Endothelial cell of umbilical vein (primary cell): ENCODE results near the gene MED13. TPM values are rescaled to one million over a fixed set of nuclear protein-coding genes. Genes with fewer than 3 reads are reported as not detected.

Experiments
- BruUV-seq: library from RNA; stranded (reverse); fragments of 400-500 nt; replicated peaks from 2 replicates; lab custom pipeline; 2021; lab: Mats Ljungman, UMichigan
- CTCF ChIA-PET: fragments of 300-600, 350-600 bp; sonication (Branson Sonifier 250); formaldehyde crosslinking; loops from one replicate; lab custom pipeline; 2021; ENCODE audit warnings: antibody characterized with exemption, inconsistent platforms; lab: Charles Lee
- POLR2A ChIA-PET: fragments of 300-600, 350-600 bp; sonication (Branson Sonifier 250); formaldehyde crosslinking; loops from one replicate; lab custom pipeline; 2021; ENCODE audit warnings: antibody characterized with exemption, inconsistent platforms; lab: Charles Lee
- DNase-seq: peaks from one replicate; pipeline ENCODE4 v3.0.0-alpha.2; 2011; ENCODE audit warnings: low read depth, low spot score
- FAIRE-seq: peaks from 2 replicates; lab custom pipeline; 2011; peaks lifted over from hg19 to GRCh38; lab: Jason Lieb, UNC
- H2AFZ ChIP-seq: 2 replicates; pipeline ENCODE4 v1.6.0; 2012; ENCODE audit warnings: low read depth, low read length, control low read depth, inconsistent platforms
- H3K27ac ChIP-seq: 2 replicates; pipeline ENCODE4 v1.5.1; 2011; ENCODE audit warnings: low read depth, mild to moderate bottlenecking, control low read depth, low read length, moderate library complexity; ENCODE audit not compliant: insufficient read depth
- H3K27me3 ChIP-seq, 2 experiments: 2 replicates each; pipeline versions ENCODE4 v1.6.0 to v1.6.1; 2011; ENCODE audit warnings: low read length in 2 of 2, mixed read lengths in 1 of 2; ENCODE audit not compliant: control insufficient read depth in 2 of 2, insufficient read depth in 2 of 2
- H3K36me3 ChIP-seq, 2 experiments: 2 replicates in 1 of 2; 3 replicates in 1 of 2; pipeline ENCODE4 v1.5.1; 2011; ENCODE audit warnings: low read length in 2 of 2, mild to moderate bottlenecking in 1 of 2, moderate library complexity in 1 of 2; ENCODE audit not compliant: control insufficient read depth in 2 of 2, insufficient read depth in 2 of 2; ENCODE audit errors: extremely low read depth in 1 of 2
- H3K4me1 ChIP-seq: 3 replicates; pipeline ENCODE4 v1.5.1; 2011; ENCODE audit warnings: mild to moderate bottlenecking, low read length; ENCODE audit not compliant: control insufficient read depth, insufficient read depth; ENCODE audit errors: extremely low read depth
- H3K4me2 ChIP-seq: 2 replicates; pipeline ENCODE4 v1.6.1; 2011; ENCODE audit warnings: low read length, control low read depth, mixed read lengths; ENCODE audit not compliant: insufficient read depth
- H3K4me3 ChIP-seq, 3 experiments: fragments of 200-600 bp in 1 of 3; sonication (generic), shearing (Covaris generic) in 1 of 3; replicated peaks in 1 of 3; 2 replicates each; pipeline ENCODE4 v1.5.1; 2011 to 2016; ENCODE audit warnings: control low read depth in 3 of 3, low read length in 3 of 3, mild to moderate bottlenecking in 2 of 3, inconsistent platforms in 1 of 3, low read depth in 1 of 3, moderate library complexity in 1 of 3; ENCODE audit not compliant: insufficient read depth in 1 of 3
- H3K79me2 ChIP-seq: 2 replicates; pipeline ENCODE4 v1.6.0; 2012; ENCODE audit warnings: low read length, inconsistent platforms; ENCODE audit not compliant: control insufficient read depth, insufficient read depth
- H3K9ac ChIP-seq: replicated peaks from 2 replicates; pipeline ENCODE3; 2011; ENCODE audit warnings: low read length, control low read depth; ENCODE audit not compliant: insufficient read depth; ENCODE audit errors: extremely low read depth
- H3K9me1 ChIP-seq: replicated peaks from 3 replicates; pipeline ENCODE4 v1.6.0; 2011; ENCODE audit warnings: mild to moderate bottlenecking, low read length; ENCODE audit not compliant: control insufficient read depth, insufficient read depth; ENCODE audit errors: extremely low read depth
- H3K9me3 ChIP-seq: replicated peaks from 2 replicates; pipeline ENCODE4 v1.5.1; 2012; ENCODE audit warnings: low read length, inconsistent platforms; ENCODE audit not compliant: control insufficient read depth, insufficient read depth
- H4K20me1 ChIP-seq: replicated peaks from 2 replicates; pipeline ENCODE3; 2011; ENCODE audit warnings: mild to moderate bottlenecking, low read length; ENCODE audit not compliant: control insufficient read depth, insufficient read depth; ENCODE audit errors: extremely low read depth
- EZH2 ChIP-seq: IDR thresholded peaks from 2 replicates; pipeline ENCODE4 v1.6.1; 2012; ENCODE audit warnings: borderline replicate concordance, low read depth, mild to moderate bottlenecking, moderate library complexity, low read length, inconsistent platforms; ENCODE audit not compliant: severe bottlenecking
- FOS ChIP-seq: IDR thresholded peaks from 2 replicates; pipeline ENCODE4 v1.6.1; 2011; ENCODE audit warnings: mild to moderate bottlenecking, low read length, moderate library complexity, borderline replicate concordance; ENCODE audit not compliant: insufficient read depth
- GATA2 ChIP-seq: IDR thresholded peaks from 2 replicates; pipeline ENCODE4 v1.7.0; 2011; ENCODE audit warnings: low read depth, mild to moderate bottlenecking, moderate library complexity, mixed read lengths, low read length; ENCODE audit not compliant: insufficient read length, insufficient read depth
- JUN ChIP-seq: IDR thresholded peaks from 2 replicates; pipeline ENCODE4 v1.6.1; 2011; ENCODE audit warnings: borderline replicate concordance, low read depth; ENCODE audit not compliant: insufficient read length, insufficient read depth
- MYC ChIP-seq: IDR thresholded peaks from one replicate; pipeline ENCODE4 v1.6.1; 2011; ENCODE audit warnings: mild to moderate bottlenecking, low read depth, low read length
- POLR2A ChIP-seq: IDR thresholded peaks from 2 replicates; pipeline ENCODE4 v1.6.1; 2012; ENCODE audit warnings: low read depth, mild to moderate bottlenecking, control low read depth, low read length
- POLR2AphosphoS5 ChIP-seq: IDR thresholded peaks from 2 replicates; pipeline ENCODE4 v1.6.1; 2012; ENCODE audit warnings: low read depth, mild to moderate bottlenecking, control low read depth, low read length, moderate library complexity; ENCODE audit not compliant: insufficient read depth
- dilution Hi-C: fragments of 300-500 bp; cut with MboI; formaldehyde crosslinking; loops from one replicate; pipeline ENCODE4 v1.15.0; 2019; ENCODE audit warnings: low sequenced_read_pairs; ENCODE audit not compliant: extremely low pct_ligation_motif_present
- intact Hi-C: fragments of 100-400 bp; cut with micrococcal nuclease; formaldehyde crosslinking; loops from one replicate; pipeline ENCODE4 v1.10.0; 2022
- polyA plus RNA-seq, 4 experiments: library from polyadenylated mRNA; depleted of rRNA in 3 of 4; stranded (reverse) in 3 of 4; unstranded in 1 of 4; fragments of >200 nt; gene quantifications; 2 replicates each; pipeline versions ENCODE4 v1.2.1 to v1.2.3, GENCODE V29; 2011 to 2012; ENCODE audit warnings: missing spikeins in 1 of 4
- total RNA-seq: library from RNA; stranded (reverse); gene quantifications from 2 replicates; pipeline ENCODE4 v1.2.3, GENCODE V29; 2021
- TF ChIP-seq, protein P1 (sequence below), 2 donors: IDR thresholded peaks; 1 replicate in 1 of 2; 2 replicates in 1 of 2; pipeline ENCODE4 v1.5.1; 2011; ENCODE audit warnings: low read length in 2 of 2, mild to moderate bottlenecking in 2 of 2, moderate library complexity in 2 of 2, control low read depth in 1 of 2, inconsistent platforms in 1 of 2, low read depth in 1 of 2; ENCODE audit not compliant: insufficient read depth in 1 of 2; ENCODE audit errors: extremely low read depth in 1 of 2
- TF ChIP-seq, protein P2 (sequence below): IDR thresholded peaks from 2 replicates; pipeline ENCODE4 v1.6.1; 2011; ENCODE audit not compliant: insufficient read depth, insufficient read length

MED13 gene
- total and polyA plus RNA-seq, 2 donors (not counting 3 experiments of a cell fraction or from before 2014, with no cell fraction given) = 11.6 to 49.6 TPM

DNA sequence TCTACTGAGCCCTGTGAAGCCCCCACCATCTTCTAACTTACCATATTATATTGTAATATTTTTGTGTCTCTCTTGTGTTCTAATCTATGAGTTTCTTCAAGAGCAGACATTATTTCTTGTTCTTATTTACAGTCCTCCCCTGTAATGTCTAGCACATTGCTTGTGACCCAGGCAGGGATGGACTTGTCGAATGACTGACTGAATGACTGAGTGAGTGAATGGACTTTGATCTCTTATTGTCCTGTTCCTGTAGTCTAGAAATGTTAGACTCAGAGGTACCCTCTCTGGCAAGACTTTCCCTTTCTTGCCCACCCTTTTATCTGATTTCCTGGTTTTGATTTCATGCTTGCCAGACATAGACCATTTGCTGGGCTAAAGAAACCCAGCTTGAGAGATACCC, 35.0 kb upstream of the MED13 start:
- POLR2A ChIA-PET = interaction anchor here (0.7 kb wide), 1 partner anchor 9 kb away, joined by 3 read pairs; no protein-coding TSS in a partner anchor
- intact Hi-C loops = no loop called here

More for the DNA sequence above, 35.0 kb upstream of the MED13 start:
- Histone ChIP-seq H3K4me1 (no peaks in the 10 kb centered on the region), H3K27ac (no peak overlapping the region), H3K4me2 (no peak overlapping the region), H3K27me3 (peaks cover 0 to 2% of the 10 kb centered on the region in 2 experiments), H3K4me3 (no peak overlapping the region), H3K36me3 (no peaks in the 10 kb centered on the region), H3K9me1 (no peaks in the 10 kb centered on the region), H4K20me1 (no peaks in the 10 kb centered on the region), H2AFZ (no peak overlapping the region), H3K9ac (no peak overlapping the region), H3K9me3 (no peaks in the 10 kb centered on the region), H3K79me2 (no peaks in the 10 kb centered on the region)
- CTCF ChIA-PET = interaction anchor here (0.8 kb wide), 1 partner anchor 8 kb away, joined by 3 read pairs; no protein-coding TSS in a partner anchor
- no peak for DNase-seq
- no peak for FAIRE-seq
- no TSS peak for BruUV-seq
- no peak for TF ChIP-seq FOS
- TF ChIP-seq POLR2A = no peak
- TF ChIP-seq POLR2AphosphoS5 = no peak
- TF ChIP-seq, protein P1, sequence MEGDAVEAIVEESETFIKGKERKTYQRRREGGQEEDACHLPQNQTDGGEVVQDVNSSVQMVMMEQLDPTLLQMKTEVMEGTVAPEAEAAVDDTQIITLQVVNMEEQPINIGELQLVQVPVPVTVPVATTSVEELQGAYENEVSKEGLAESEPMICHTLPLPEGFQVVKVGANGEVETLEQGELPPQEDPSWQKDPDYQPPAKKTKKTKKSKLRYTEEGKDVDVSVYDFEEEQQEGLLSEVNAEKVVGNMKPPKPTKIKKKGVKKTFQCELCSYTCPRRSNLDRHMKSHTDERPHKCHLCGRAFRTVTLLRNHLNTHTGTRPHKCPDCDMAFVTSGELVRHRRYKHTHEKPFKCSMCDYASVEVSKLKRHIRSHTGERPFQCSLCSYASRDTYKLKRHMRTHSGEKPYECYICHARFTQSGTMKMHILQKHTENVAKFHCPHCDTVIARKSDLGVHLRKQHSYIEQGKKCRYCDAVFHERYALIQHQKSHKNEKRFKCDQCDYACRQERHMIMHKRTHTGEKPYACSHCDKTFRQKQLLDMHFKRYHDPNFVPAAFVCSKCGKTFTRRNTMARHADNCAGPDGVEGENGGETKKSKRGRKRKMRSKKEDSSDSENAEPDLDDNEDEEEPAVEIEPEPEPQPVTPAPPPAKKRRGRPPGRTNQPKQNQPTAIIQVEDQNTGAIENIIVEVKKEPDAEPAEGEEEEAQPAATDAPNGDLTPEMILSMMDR (IDR thresholded peaks at IDR 0.05; ENCODE audit: extremely low read depth in 1 of 2, insufficient read depth in 1 of 2, low read depth in 1 of 2, low read length in 2 of 2) = no peak
- no peak for TF ChIP-seq MYC
- TF ChIP-seq JUN = no peak
- TF ChIP-seq, protein P2, sequence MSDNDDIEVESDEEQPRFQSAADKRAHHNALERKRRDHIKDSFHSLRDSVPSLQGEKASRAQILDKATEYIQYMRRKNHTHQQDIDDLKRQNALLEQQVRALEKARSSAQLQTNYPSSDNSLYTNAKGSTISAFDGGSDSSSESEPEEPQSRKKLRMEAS = no peak
- TF ChIP-seq EZH2 = no peak
- no peak for TF ChIP-seq GATA2
- dilution Hi-C loops = no loop called here
